Chondrocyte (in vitro differentiated cells): ENCODE data around the gene PCBD1. TPM values are rescaled to one million over a fixed set of nuclear protein-coding genes. Genes with fewer than 3 reads are reported as not detected.

ENCODE experiments used
- DNase-seq: peaks from one replicate; pipeline ENCODE4 v3.0.0; 2021; ENCODE audit warnings: mixed read lengths, low spot score
- H3K27ac Mint-ChIP-seq: one replicate; pipeline ENCODE4 v1.8.0; 2021; ENCODE audit warnings: mild to moderate bottlenecking, moderate library complexity, mixed read lengths; ENCODE audit not compliant: unreplicated experiment
- H3K27me3 Mint-ChIP-seq: 2 replicates; pipeline ENCODE4 v1.8.0; 2021; ENCODE audit warnings: low read depth, mixed read lengths
- H3K36me3 Mint-ChIP-seq: 2 replicates; pipeline ENCODE4 v1.8.0; 2021; ENCODE audit warnings: low read depth, mixed read lengths
- H3K4me1 Mint-ChIP-seq: 2 replicates; pipeline ENCODE4 v1.8.0; 2021; ENCODE audit warnings: low read depth, mild to moderate bottlenecking, mixed read lengths
- H3K4me3 Mint-ChIP-seq: one replicate; pipeline ENCODE4 v1.8.0; 2021; ENCODE audit warnings: mild to moderate bottlenecking, moderate library complexity, mixed read lengths; ENCODE audit not compliant: unreplicated experiment
- H3K9me3 Mint-ChIP-seq: 2 replicates; pipeline ENCODE4 v1.8.0; 2021; ENCODE audit warnings: low read depth, mixed read lengths
- CTCF ChIP-seq: fragments of 200-600 bp; sonication (generic); IDR thresholded peaks from 2 replicates; pipeline ENCODE4 v1.5.0; 2021; ENCODE audit warnings: antibody characterized with exemption, mild to moderate bottlenecking, moderate library complexity
- total RNA-seq: library from RNA; stranded (reverse); gene quantifications from 3 replicates; pipeline ENCODE4 v1.2.1, GENCODE V29; 2021

The PCBD1 gene
- total RNA-seq, 1 donor from 2014 or later: 49.3 TPM

GRCh38 chr10:70834441-70835151 lies 53.8 kb downstream of the PCBD1 start:
- peak overlapping the region; percentile 91 for H3K27ac Mint-ChIP-seq
- no peak overlapping the region for H3K4me3 Mint-ChIP-seq
- peaks cover 7% of the 10 kb centered on the region for H3K36me3 Mint-ChIP-seq
- no peaks in the 10 kb centered on the region for H3K27me3 Mint-ChIP-seq
- no peak for TF ChIP-seq CTCF
- no peaks in the 10 kb centered on the region for H3K9me3 Mint-ChIP-seq
- H3K4me1 Mint-ChIP-seq: peaks cover 74% of the 10 kb centered on the region
- DNase-seq: no peak

GRCh38 chr10:70834021-70834420 lies 54.3 kb downstream of the PCBD1 start:
- no peak overlapping the region for H3K4me3 Mint-ChIP-seq
- no peaks in the 10 kb centered on the region for H3K27me3 Mint-ChIP-seq
- H3K9me3 Mint-ChIP-seq: no peaks in the 10 kb centered on the region
- peaks cover 10% of the 10 kb centered on the region for H3K36me3 Mint-ChIP-seq
- peak overlapping the region; percentile 91 for H3K27ac Mint-ChIP-seq
- peaks cover 80% of the 10 kb centered on the region for H3K4me1 Mint-ChIP-seq
- DNase-seq: no peak
- no peak for TF ChIP-seq CTCF

GRCh38 chr10:70833601-70834000 lies 54.8 kb downstream of the PCBD1 start:
- no peaks in the 10 kb centered on the region for H3K9me3 Mint-ChIP-seq
- no peak for TF ChIP-seq CTCF
- no peaks in the 10 kb centered on the region for H3K27me3 Mint-ChIP-seq
- peak overlapping the region; percentile 16 for H3K4me3 Mint-ChIP-seq
- peaks cover 10% of the 10 kb centered on the region for H3K36me3 Mint-ChIP-seq
- DNase-seq: no peak
- H3K4me1 Mint-ChIP-seq: peaks cover 84% of the 10 kb centered on the region
- peak overlapping the region; percentile 91 for H3K27ac Mint-ChIP-seq

Other genes starting within 250 kb of the PCBD1 start
- 7.7 to 9.2 TPM (median 8.7 TPM) in 3 replicates for gene ADAMTS14, start 216.1 kb downstream of the PCBD1 start, total RNA-seq
- not detected in 3 replicates for gene TBATA, start 103.2 kb downstream of the PCBD1 start, total RNA-seq
- 44.2 to 71.8 TPM (median 60.5 TPM) in 3 replicates for gene SGPL1, start 72.6 kb downstream of the PCBD1 start, total RNA-seq